ENCODE results near the gene C10orf62. TPM values are rescaled to one million over a fixed set of nuclear protein-coding genes. Genes with fewer than 3 reads are reported as not detected.

The C10orf62 gene
- total and polyA plus RNA-seq, 2 of the 13 experiments (the other 11 are each of a cell fraction or from before 2014, with no cell fraction given): 0.61 to 1.6 TPM

DNA sequence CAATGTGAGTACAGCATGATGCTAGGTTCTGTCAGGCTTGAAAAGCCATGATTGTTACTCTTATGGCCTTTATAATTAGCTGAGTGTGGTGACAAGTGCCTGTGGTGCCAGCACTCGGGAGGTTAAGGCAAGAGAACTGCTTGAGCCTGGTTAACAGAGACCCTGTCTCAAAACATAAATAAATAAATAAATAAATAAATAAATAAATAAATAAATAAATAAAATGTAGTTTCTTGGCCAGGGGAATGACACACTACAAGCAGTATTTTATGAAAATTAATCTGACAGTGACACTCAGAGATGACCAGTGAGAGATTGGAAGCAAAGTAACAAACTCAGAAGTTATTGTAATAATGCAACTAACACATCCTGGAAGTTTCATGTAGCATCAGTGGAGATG, 46.1 kb downstream of the C10orf62 start:
- H4K20me1 ChIP-seq (ENCODE audit: insufficient read depth, low read length): no peaks in the 10 kb centered on the region
- no peak for TF ChIP-seq ZFYVE20 (CRISPR knock-in tag; IDR thresholded peaks at IDR 0.05; ENCODE audit: borderline replicate concordance, low read depth)
- TF ChIP-seq, protein P1, sequence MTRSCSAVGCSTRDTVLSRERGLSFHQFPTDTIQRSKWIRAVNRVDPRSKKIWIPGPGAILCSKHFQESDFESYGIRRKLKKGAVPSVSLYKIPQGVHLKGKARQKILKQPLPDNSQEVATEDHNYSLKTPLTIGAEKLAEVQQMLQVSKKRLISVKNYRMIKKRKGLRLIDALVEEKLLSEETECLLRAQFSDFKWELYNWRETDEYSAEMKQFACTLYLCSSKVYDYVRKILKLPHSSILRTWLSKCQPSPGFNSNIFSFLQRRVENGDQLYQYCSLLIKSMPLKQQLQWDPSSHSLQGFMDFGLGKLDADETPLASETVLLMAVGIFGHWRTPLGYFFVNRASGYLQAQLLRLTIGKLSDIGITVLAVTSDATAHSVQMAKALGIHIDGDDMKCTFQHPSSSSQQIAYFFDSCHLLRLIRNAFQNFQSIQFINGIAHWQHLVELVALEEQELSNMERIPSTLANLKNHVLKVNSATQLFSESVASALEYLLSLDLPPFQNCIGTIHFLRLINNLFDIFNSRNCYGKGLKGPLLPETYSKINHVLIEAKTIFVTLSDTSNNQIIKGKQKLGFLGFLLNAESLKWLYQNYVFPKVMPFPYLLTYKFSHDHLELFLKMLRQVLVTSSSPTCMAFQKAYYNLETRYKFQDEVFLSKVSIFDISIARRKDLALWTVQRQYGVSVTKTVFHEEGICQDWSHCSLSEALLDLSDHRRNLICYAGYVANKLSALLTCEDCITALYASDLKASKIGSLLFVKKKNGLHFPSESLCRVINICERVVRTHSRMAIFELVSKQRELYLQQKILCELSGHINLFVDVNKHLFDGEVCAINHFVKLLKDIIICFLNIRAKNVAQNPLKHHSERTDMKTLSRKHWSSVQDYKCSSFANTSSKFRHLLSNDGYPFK (CRISPR knock-in tag; IDR thresholded peaks at IDR 0.05; ENCODE audit: borderline replicate concordance): no peak
- TF ChIP-seq, protein P2, sequence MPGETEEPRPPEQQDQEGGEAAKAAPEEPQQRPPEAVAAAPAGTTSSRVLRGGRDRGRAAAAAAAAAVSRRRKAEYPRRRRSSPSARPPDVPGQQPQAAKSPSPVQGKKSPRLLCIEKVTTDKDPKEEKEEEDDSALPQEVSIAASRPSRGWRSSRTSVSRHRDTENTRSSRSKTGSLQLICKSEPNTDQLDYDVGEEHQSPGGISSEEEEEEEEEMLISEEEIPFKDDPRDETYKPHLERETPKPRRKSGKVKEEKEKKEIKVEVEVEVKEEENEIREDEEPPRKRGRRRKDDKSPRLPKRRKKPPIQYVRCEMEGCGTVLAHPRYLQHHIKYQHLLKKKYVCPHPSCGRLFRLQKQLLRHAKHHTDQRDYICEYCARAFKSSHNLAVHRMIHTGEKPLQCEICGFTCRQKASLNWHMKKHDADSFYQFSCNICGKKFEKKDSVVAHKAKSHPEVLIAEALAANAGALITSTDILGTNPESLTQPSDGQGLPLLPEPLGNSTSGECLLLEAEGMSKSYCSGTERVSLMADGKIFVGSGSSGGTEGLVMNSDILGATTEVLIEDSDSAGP (CRISPR knock-in tag; IDR thresholded peaks at IDR 0.05; ENCODE audit: borderline replicate concordance): no peak
- TF ChIP-seq ZNF326 (CRISPR knock-in tag; IDR thresholded peaks at IDR 0.05; ENCODE audit: borderline replicate concordance): no peak
- TF ChIP-seq CCAR2 (optimal IDR thresholded peaks at IDR 0.05; ENCODE audit: low read depth, low read length): no peak
- no peak for TF ChIP-seq POLR2G (IDR thresholded peaks at IDR 0.05; ENCODE audit: low read depth, low read length)
- no peak for TF ChIP-seq RXRA (CRISPR knock-in tag; IDR thresholded peaks at IDR 0.05)
- TF ChIP-seq ZNF180 (CRISPR knock-in tag; IDR thresholded peaks at IDR 0.05; ENCODE audit: borderline replicate concordance, low read depth): no peak
- TF ChIP-seq, protein P3, sequence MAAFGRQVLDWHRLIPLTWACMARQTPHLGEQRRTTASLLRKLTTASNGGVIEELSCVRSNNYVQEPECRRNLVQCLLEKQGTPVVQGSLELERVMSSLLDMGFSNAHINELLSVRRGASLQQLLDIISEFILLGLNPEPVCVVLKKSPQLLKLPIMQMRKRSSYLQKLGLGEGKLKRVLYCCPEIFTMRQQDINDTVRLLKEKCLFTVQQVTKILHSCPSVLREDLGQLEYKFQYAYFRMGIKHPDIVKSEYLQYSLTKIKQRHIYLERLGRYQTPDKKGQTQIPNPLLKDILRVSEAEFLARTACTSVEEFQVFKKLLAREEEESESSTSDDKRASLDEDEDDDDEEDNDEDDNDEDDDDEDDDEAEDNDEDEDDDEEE (CRISPR knock-in tag; IDR thresholded peaks at IDR 0.05): no peak
- TF ChIP-seq NFIC (IDR thresholded peaks at IDR 0.05; ENCODE audit: low read length): no peak
- no peak for TF ChIP-seq GZF1 (CRISPR knock-in tag; IDR thresholded peaks at IDR 0.05)
- TF ChIP-seq KAT2B (IDR thresholded peaks at IDR 0.05; ENCODE audit: borderline replicate concordance, low read depth, low read length): no peak
- TF ChIP-seq ATF7 (IDR thresholded peaks at IDR 0.05): no peak
- TF ChIP-seq ATF7 (CRISPR knock-in tag; IDR thresholded peaks at IDR 0.05): no peak
- TF ChIP-seq ZBTB8A (CRISPR knock-in tag; IDR thresholded peaks at IDR 0.05; ENCODE audit: borderline replicate concordance, low read depth): no peak
- no peak for TF ChIP-seq ZNF839 (CRISPR knock-in tag; IDR thresholded peaks at IDR 0.05; ENCODE audit: borderline replicate concordance)
- no peak for TF ChIP-seq ZNF572 (CRISPR knock-in tag; IDR thresholded peaks at IDR 0.05)
- TF ChIP-seq ZNF460 (CRISPR knock-in tag; IDR thresholded peaks at IDR 0.05; ENCODE audit: borderline replicate concordance): no peak
- no peak for TF ChIP-seq POLR2AphosphoS5 (IDR thresholded peaks at IDR 0.05; ENCODE audit: low read depth, low read length)
- H3K4me3 ChIP-seq (replicated peaks in 1 of 3; ENCODE audit: insufficient read depth in 1 of 3, low read depth in 2 of 3, low read length in 3 of 3): no peak overlapping the region
- CTCF ChIA-PET (ENCODE audit: low intra/inter-chr PET ratio, low total read pairs): no interaction called here
- DNase-seq (ENCODE audit: low spot score): no peak
- H3K9ac ChIP-seq (ENCODE audit: insufficient read depth, low read depth, low read length): no peak overlapping the region
- H2AFZ ChIP-seq (ENCODE audit: low read length): no peak overlapping the region
- in situ Hi-C loops (cut with HindIII; ENCODE audit: extremely low pct_ligation_motif_present, low pct_unique_long_range_greater_than_20kb): no loop called here
- H3K27me3 ChIP-seq (ENCODE audit: control insufficient read depth in 1 of 2, insufficient read depth in 2 of 2, low read length in 2 of 2): no peaks in the 10 kb centered on the region
- no peak overlapping the region for H3K27ac ChIP-seq (ENCODE audit: extremely low read length, insufficient read depth, low read length)
- H3K36me3 ChIP-seq (replicated peaks in 1 of 2; ENCODE audit: control insufficient read depth in 1 of 2, insufficient read depth in 2 of 2, low read length in 2 of 2): no peaks in the 10 kb centered on the region
- FAIRE-seq: no peak
- H3K79me2 ChIP-seq (ENCODE audit: insufficient read depth, low read length): no peaks in the 10 kb centered on the region
- no peak for ATAC-seq
- WGBS (ENCODE audit: low lambda C conversion rate): 38% methylated on average over 1 of the region's 1 CpG
- H3K4me1 ChIP-seq (ENCODE audit: insufficient read depth, low read length): peaks cover 33% of the 10 kb centered on the region
- no TSS peak for BruUV-seq (replicated peaks)
- POLR2A ChIA-PET: no interaction called here
- no peak overlapping the region for H3K4me2 ChIP-seq (ENCODE audit: low read depth, low read length)
- intact Hi-C loops (cut with micrococcal nuclease; ENCODE audit: unreplicated experiment): no loop called here
- no peaks in the 10 kb centered on the region for H3K9me3 ChIP-seq (ENCODE audit: low read length)
